ENCODE results near the gene C11orf21.
"Not testable (repeated sequence)": the region's sequence is repeated elsewhere in the genome, so short reads cannot be mapped to it uniquely, and the experiment has no call there.

C11orf21 gene

DNA sequence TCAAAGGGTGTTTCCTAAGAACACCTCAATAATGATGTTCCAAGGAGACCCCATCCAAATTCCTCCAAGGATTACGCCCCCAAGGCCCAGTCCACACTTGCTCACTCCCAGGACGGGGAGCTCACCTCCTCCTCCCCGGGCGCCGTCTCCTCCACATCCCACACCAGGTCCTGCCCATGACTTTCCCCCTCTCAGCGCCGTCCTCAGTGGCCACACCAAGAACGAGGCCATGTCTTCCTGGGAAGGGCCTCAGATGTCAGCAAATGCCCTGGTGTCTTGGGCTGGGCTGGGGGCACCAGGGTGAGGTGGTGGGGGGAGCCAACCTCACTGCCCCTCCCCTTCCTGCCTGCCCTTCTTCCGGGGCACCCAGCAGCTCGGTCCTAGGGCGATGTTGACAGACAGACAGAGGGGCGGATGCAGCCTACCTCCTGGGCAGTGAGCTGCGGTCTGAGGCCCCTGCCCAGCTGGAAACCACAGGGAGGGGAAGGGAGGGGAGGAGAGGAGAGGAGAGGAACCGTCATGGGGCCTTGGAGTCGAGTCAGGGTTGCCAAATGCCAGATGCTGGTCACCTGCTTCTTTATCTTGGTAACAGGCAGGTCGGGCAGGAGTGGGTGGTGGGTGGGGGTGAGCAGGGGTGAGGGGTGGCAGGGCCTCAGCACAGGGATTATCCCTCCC is at the start of gene C11orf21, which contains the start of gene TSPAN32:
Gene C11orf21, minus strand, starts transcription at position 288 of the 675 bp plus-strand sequence. Its CDS starts 110 bp downstream, at position 178.
Gene TSPAN32, plus strand, starts transcription at position 383 of the 675 bp plus-strand sequence. Its CDS starts 137 bp downstream, at position 520.
- H3K9me3 Mint-ChIP-seq, result no peaks in the 10 kb centered on the region
- peaks cover 30% of the 10 kb centered on the region for H3K36me3 Mint-ChIP-seq
- peaks cover 57% of the 10 kb centered on the region for H3K4me1 Mint-ChIP-seq
- peak within 1 kb of the TSS; percentile 96 for H3K27ac Mint-ChIP-seq
- peak within 1 kb of the TSS; percentile 100 for H3K4me3 Mint-ChIP-seq
- CTCF ChIA-PET, result interaction anchor here (0.7 to 7.0 kb wide), 6 partner anchors 8 to 123 kb away, joined by 3 to 279 read pairs (median 10); partner anchors contain the start of gene TSSC4
- no peaks in the 10 kb centered on the region for H3K27me3 Mint-ChIP-seq
- DNase-seq, result peak; percentile 89

DNA sequence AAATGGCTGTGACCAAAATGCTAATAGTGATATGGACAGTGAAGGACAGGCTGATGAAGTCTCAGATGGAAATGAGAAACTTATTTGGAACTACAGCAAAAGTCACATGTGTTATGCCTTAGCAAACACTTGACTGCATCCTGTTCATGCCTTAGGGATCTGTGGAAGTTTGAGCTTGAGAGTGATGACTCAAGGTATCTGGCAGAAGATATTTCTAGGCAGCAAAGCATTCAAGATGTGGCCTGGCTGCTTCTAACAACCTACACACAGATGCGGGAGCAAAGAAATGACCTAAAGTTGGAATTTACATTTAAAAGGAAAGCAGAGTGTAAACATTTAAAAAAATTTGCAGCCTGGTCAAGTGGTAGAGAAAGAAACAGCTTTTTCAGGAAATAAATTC is 47.3 kb upstream of the C11orf21 start:
- Mint-ChIP-seq H3K9me3 (peaks cover 11% of the 10 kb centered on the region), H3K27ac (no peak overlapping the region), H3K4me3 (no peak overlapping the region), H3K4me1 (no peaks in the 10 kb centered on the region), H3K36me3 (no peaks in the 10 kb centered on the region), H3K27me3 (peaks cover 46% of the 10 kb centered on the region)
- no peak for DNase-seq
- CTCF ChIA-PET, result interaction anchor here (0.7 kb wide), 1 partner anchor 36 kb away, joined by 3 read pairs; no protein-coding TSS in a partner anchor

DNA sequence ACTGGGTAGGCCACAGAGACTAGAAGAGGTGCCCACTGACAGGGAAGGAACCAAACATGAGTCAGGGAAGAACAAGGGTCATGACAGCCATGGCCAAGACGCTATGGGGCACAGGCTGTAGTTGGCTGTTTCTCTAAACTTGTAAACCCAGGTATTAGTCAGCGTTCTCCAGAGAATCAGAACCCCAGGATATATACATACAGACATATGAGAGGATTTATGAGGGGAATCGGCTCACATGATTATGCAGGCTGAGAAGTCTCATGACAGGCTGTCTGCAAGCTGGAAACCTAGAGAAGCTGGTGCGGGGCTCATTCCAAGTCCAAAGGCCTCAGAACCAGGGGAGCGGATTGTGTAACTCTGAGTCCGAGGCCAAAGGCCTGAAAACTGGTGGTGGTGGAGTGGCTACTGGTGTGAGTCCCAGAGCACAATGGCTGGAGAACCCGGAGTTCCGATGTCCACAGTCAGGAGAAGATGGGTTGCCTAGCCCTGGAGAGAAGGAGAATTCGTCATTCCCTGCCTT is 45.7 kb upstream of the C11orf21 start:
- CTCF ChIA-PET, result no interaction called here
- no peaks in the 10 kb centered on the region for H3K4me1 Mint-ChIP-seq
- no peak for DNase-seq
- H3K4me3 Mint-ChIP-seq, result no peak overlapping the region
- no peak overlapping the region for H3K27ac Mint-ChIP-seq
- H3K27me3 Mint-ChIP-seq, result peaks cover 48% of the 10 kb centered on the region
- H3K36me3 Mint-ChIP-seq, result no peaks in the 10 kb centered on the region
- peaks cover 11% of the 10 kb centered on the region for H3K9me3 Mint-ChIP-seq

DNA sequence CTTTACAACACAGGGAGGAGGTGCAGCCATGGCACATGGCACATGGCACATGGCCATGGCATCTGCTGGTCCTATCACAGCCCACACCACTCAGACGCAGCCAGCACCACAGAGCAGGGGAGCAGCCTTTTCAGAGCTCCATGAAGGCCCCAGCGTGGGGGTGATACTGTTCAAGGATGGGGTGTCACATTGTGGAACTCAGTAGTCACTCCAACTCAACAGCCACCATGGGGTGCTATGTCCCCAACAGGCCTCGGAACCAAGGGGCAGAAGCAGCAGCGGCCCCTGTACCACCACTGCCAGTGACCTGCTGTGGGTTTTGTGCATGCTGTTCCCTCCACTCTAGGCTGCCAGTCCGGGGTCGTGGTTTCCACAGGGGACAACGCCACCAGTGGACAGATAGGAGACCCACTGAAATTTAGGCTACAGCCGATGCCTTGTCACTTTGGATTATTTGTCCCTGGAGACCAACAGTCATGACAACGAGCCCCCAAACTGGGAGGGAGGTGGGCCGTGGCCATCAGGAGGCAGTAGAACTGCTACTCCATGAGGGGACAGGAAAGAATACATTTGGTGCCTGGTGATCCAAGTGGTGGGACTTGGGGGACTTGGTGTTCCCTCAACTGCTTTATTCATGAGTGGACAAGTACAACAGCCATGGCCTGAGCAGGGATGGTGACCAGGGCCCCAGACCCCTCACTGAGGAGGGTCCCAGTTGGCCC is 45.0 kb upstream of the C11orf21 start:
- H3K4me3 Mint-ChIP-seq, result no peak overlapping the region
- CTCF ChIA-PET, result no interaction called here
- no peak overlapping the region for H3K27ac Mint-ChIP-seq
- H3K9me3 Mint-ChIP-seq, result peaks cover 11% of the 10 kb centered on the region
- peaks cover 44% of the 10 kb centered on the region for H3K27me3 Mint-ChIP-seq
- H3K36me3 Mint-ChIP-seq, result no peaks in the 10 kb centered on the region
- no peak for DNase-seq
- no peaks in the 10 kb centered on the region for H3K4me1 Mint-ChIP-seq

DNA sequence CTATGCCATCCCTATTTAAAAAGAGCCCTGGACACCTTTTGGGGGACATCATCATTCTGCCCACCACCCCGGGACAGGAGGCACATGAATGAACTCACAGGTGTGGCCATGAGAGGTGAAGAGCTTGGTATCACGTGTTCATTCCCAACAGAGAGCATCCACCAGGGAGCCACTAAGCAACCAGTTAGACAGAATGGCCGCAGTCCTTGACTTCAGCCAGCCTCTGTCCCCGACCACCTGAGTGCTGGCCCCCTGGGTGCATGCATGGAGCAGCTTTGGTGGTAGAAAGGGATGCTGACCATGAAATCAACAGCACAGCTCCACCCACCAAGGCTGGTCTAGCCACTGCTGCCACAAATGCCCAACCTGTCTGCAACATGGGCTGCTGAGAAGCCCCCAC is 44.3 kb upstream of the C11orf21 start:
- Mint-ChIP-seq H3K36me3 (no peaks in the 10 kb centered on the region), H3K27ac (no peak overlapping the region), H3K9me3 (peaks cover 11% of the 10 kb centered on the region), H3K27me3 (peaks cover 41% of the 10 kb centered on the region), H3K4me3 (no peak overlapping the region), H3K4me1 (no peaks in the 10 kb centered on the region)
- no peak for DNase-seq
- CTCF ChIA-PET, result no interaction called here

DNA sequence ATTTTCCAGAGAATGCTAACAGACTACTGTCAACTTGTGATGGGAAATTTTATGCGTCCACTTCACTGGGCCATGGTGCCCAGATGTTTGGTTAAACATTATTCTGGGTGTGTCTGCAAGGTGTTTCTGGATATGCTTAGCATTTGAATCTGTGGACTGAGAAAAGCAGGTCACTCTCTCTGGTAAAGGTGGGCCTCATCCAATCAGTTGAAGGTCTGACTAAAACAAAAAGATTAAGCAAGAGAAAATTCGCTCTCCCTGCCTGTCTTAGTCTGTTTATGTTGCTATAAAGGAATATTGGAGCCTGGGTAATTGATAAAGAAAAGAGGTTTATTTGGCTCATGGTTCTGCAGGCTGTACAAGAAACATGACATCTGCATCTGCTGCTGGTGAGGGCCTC is 43.3 kb upstream of the C11orf21 start:
- H3K36me3 Mint-ChIP-seq, result no peaks in the 10 kb centered on the region
- peaks cover 37% of the 10 kb centered on the region for H3K27me3 Mint-ChIP-seq
- DNase-seq, result no peak
- no peak overlapping the region for H3K27ac Mint-ChIP-seq
- CTCF ChIA-PET, result no interaction called here
- peaks cover 11% of the 10 kb centered on the region for H3K9me3 Mint-ChIP-seq
- H3K4me3 Mint-ChIP-seq, result no peak overlapping the region
- H3K4me1 Mint-ChIP-seq, result no peaks in the 10 kb centered on the region

DNA sequence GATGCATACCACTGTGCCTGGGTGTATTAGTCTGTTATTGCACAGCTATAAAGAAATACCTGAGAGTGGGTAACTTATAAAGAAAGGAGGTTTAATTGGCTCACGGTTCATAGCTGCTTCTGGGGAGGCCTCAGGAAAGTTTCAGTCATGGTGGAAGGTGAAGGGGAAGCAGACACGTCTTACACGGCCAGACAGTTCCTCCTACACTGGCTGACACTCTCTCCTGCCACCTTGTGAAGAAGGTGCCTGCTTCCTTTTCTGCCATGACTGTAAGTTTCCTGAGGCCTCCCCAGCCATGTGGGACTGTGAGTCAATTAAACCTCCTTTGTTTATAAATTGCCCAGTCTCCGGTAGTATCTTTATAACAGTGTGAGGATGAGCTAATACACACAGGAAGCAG is 41.8 kb upstream of the C11orf21 start:
- H3K27ac Mint-ChIP-seq, result no peak overlapping the region
- H3K36me3 Mint-ChIP-seq, result no peaks in the 10 kb centered on the region
- H3K4me3 Mint-ChIP-seq, result no peak overlapping the region
- no peaks in the 10 kb centered on the region for H3K4me1 Mint-ChIP-seq
- H3K27me3 Mint-ChIP-seq, result peaks cover 42% of the 10 kb centered on the region
- DNase-seq, result no peak
- CTCF ChIA-PET, result no interaction called here
- peaks cover 7% of the 10 kb centered on the region for H3K9me3 Mint-ChIP-seq

DNA sequence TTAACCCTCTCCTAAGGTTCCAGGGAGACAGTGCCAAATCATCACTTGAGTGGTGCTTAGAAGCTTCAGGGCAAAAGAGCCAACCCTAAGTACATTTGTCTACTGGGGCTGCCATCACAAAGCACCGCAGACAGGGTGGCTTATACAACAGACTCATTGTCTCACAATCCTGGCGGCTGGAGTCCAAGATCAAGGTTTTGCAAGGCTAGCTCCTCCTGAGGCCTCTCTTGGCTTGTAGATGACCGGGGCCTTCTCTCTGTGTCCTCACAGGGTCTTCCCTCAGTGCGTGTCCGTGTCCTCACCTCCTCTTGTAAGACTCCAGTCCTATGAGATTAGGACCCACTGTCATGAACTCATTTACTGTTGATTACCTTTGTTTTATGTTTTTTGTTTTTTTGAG is 41.3 kb upstream of the C11orf21 start:
- H3K9me3 Mint-ChIP-seq, result peaks cover 5% of the 10 kb centered on the region
- CTCF ChIA-PET, result no interaction called here
- H3K27me3 Mint-ChIP-seq, result peaks cover 41% of the 10 kb centered on the region
- no peaks in the 10 kb centered on the region for H3K36me3 Mint-ChIP-seq
- no peak overlapping the region for H3K27ac Mint-ChIP-seq
- no peak for DNase-seq
- no peak overlapping the region for H3K4me3 Mint-ChIP-seq
- H3K4me1 Mint-ChIP-seq, result no peaks in the 10 kb centered on the region

DNA sequence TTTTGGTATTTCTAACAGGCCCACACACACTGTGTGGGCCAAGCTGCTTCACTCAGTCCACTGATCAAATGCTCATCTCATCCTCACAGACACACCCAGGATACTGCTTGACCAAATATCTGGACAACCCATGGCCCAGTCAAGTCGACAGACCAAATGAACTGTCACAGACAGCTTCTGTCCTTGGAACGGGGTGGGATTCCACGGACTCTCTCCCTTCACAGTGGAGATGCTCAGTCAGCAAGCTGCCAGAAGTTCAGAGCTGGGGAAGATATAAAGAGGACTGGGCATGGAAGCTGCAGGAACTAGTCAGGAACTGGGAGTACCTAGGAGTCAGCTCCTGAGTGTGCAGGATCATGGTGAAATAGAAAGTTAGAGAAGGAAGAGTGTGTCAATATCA is 40.8 kb upstream of the C11orf21 start:
- H3K27me3 Mint-ChIP-seq, result peaks cover 43% of the 10 kb centered on the region
- DNase-seq, result no peak
- H3K4me1 Mint-ChIP-seq, result no peaks in the 10 kb centered on the region
- CTCF ChIA-PET, result no interaction called here
- no peaks in the 10 kb centered on the region for H3K36me3 Mint-ChIP-seq
- H3K9me3 Mint-ChIP-seq, result peaks cover 5% of the 10 kb centered on the region
- H3K4me3 Mint-ChIP-seq, result no peak overlapping the region
- H3K27ac Mint-ChIP-seq, result peak overlapping the region; percentile 7

DNA sequence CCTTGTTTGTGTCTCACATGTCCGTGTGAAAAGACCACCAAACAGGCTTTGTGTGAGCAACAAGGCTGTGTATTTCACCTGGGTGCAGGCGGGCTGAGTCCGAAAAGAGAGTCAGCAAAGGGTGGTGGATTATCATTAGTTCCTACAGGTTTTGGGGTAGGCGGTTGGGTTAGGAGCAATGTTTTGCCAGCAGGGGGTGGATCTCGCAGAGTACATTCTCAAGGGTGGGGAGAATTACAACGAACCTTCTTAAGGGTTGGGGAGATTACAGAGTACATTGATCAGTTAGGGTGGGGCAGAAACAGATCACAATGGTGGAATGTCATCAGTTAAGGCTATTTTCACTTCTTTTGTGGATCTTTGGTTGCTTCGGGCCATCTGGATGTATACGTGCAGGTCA is 37.0 kb upstream of the C11orf21 start:
- H3K27ac Mint-ChIP-seq, H3K4me1 Mint-ChIP-seq, H3K9me3 Mint-ChIP-seq, H3K36me3 Mint-ChIP-seq, DNase-seq, CTCF ChIA-PET, H3K4me3 Mint-ChIP-seq: not testable (repeated sequence)
- peaks cover 48% of the 10 kb centered on the region for H3K27me3 Mint-ChIP-seq

DNA sequence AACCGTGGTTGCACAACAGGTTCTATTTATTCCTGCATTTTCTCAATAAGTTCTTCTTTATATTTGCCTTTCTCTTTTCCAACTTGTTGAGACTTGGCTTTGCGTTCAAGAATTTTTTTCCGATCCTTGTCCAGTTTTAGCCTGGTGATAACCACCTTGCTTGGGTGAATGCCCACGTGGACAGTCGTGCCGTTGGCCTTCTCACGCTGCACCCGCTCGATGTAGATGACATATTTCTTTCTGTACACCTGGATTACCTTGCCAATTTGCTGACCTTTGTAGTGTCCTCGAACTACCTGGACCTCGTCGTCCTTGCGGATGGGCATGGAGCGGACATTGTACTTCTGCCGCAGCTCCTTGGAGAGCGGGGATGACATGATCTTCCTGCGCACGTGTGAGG is 33.6 kb upstream of the C11orf21 start:
- H3K27ac Mint-ChIP-seq, H3K9me3 Mint-ChIP-seq, CTCF ChIA-PET: not testable (repeated sequence)

DNA sequence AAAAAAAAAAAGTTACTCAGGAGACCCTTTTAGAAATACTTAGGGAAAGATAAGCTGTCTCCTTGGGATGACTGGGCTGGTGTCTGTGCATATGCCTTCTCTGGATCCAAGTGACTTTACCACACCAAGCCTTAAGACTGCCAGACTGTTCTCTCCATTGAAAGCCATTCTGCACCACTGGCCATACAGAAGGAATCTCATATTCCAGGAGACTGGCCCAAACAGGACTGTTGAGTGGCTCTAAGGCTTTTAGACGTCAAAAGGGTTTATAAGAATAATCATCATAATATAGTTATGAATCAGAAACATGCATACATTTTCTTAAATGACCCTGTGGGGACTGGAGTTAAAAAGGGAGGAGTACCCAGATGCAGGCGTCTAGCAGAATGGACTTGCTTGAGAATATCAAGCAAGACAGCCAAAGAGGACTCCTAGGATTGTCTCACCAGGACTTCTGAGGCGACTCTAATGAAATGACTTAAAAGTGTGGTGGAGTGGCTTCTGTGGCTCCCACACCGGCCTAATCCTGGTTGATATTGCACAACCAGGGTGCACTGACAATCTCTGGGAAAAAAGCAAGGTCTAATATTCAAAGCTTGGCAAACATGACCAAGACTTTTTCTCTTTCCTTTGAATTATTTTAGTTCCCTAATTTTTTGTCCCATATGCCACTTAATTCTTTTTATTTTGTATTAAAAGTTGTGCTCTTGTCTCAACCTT is 31.9 kb upstream of the C11orf21 start:
- DNase-seq, H3K27ac Mint-ChIP-seq, CTCF ChIA-PET, H3K36me3 Mint-ChIP-seq, H3K4me1 Mint-ChIP-seq, H3K4me3 Mint-ChIP-seq, H3K9me3 Mint-ChIP-seq: not testable (repeated sequence)
- H3K27me3 Mint-ChIP-seq, result peaks cover 35% of the 10 kb centered on the region

More for the DNA sequence above, 33.6 kb upstream of the C11orf21 start:
- not testable (repeated sequence) for H3K4me1 Mint-ChIP-seq, H3K4me3 Mint-ChIP-seq, H3K36me3 Mint-ChIP-seq, DNase-seq
- peaks cover 34% of the 10 kb centered on the region for H3K27me3 Mint-ChIP-seq

DNA sequence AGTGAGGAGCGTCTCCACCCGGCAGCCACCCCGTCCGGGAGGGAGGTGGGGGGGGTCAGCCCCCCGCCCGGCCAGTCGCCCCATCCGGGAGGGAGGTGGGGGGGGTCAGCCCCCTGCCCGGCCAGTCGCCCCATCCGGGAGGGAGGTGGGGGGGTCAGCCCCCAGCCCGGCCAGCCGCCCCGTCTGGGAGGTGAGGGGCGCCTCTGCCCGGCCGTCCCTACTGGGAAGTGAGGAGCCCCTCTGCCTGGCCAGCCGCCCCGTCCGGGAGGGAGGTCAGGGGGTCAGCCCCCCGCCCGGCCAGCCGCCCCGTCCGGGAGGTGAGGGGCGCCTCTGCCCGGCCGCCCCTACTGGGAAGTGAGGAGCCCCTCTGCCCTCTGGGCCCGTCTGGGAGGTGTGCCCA is 30.9 kb upstream of the C11orf21 start:
- DNase-seq, H3K9me3 Mint-ChIP-seq, H3K4me1 Mint-ChIP-seq, H3K36me3 Mint-ChIP-seq, H3K4me3 Mint-ChIP-seq, H3K27ac Mint-ChIP-seq, CTCF ChIA-PET: not testable (repeated sequence)
- peaks cover 32% of the 10 kb centered on the region for H3K27me3 Mint-ChIP-seq

DNA sequence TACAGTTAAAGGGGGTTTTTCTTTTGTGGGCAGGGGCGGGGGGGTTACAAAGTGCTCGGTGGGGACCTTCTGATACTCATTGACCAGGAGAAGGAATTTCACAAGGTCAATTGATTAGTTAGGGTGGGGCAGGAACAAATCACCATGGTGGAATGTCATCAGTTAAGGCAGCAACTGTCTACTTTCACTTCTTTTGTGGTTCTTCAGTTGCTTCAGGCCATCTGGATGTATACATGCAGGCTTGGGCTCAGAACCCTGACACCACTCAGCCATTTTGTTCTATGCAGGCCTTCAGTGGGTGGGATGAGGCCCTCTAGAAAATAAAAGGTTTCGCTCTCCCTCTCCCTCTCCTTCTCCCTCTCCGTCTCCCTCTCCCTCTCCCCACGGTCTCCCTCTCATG is 29.7 kb upstream of the C11orf21 start:
- Mint-ChIP-seq H3K9me3 (peaks cover 7% of the 10 kb centered on the region), H3K27ac (no peak overlapping the region), H3K27me3 (peaks cover 24% of the 10 kb centered on the region), H3K36me3 (peaks cover 5% of the 10 kb centered on the region), H3K4me3 (no peak overlapping the region), H3K4me1 (no peaks in the 10 kb centered on the region)
- DNase-seq, result no peak
- CTCF ChIA-PET, result no interaction called here
